ENCODE data around the gene SMYD3. TPM values are rescaled to one million over a fixed set of nuclear protein-coding genes. Genes with fewer than 3 reads are reported as not detected.

The SMYD3 gene
- total and polyA plus RNA-seq, 2 donors (not counting 1 experiment from before 2014, with no cell fraction given): 9.7 to 37.2 TPM

DNA sequence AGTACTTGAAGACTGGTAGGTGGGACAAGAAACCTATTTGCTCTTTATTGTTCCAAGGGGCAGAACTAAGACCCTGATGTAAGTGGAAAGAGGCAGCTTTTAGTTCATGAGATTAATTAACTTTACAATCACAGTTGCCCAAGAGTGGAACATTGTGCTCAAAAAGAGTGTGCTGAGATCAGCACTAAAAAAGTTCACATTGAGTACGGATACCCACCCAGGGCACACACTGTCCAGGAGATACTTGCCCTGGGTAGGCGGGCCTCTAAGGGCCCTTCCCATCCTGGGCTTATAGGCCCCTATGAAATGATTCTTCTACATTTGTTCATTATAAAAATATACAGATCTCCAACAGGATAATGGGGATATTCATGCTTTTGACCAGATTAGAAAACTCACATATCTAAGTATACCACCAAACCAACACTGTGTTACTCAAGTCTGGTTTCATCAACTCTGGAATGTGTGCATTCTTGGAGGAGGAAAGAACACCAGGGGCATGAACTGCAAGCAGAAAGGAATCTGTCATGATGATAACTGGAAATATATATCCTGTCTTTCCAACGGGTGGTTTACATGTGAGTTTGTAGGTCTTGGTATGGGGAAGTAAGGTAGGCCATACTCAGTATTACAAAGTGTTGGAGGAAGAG lies 626.2 kb downstream of the SMYD3 start:
- intact Hi-C loops (cut with micrococcal nuclease): no loop called here

DNA sequence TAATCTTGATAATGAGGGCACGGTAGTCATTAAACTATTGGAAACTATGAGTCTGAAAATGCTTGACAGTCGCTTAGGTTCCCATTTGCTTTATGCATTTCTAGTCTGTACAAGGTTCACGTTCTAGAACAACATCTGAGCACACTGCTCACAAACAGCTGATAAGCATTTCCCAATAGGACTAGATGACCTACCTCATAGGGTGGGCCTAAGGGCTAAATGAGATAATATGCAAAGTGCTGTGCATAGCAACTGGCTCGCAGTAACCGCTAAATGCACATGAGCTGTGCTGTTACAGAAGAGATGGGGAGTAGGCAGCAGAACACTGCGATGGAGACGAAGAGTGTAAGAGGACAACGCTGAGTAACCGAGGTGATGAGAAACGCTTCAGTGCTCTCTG lies 628.0 kb downstream of the SMYD3 start:
- Mint-ChIP-seq H3K9me3 (ENCODE audit: insufficient read depth) (no peaks in the 10 kb centered on the region), H3K27me3 (no peaks in the 10 kb centered on the region), H3K4me1 (no peaks in the 10 kb centered on the region), H3K27ac (no peak overlapping the region), H3K4me3 (no peak overlapping the region)
- no peaks in the 10 kb centered on the region for H4K20me1 ChIP-seq (ENCODE audit: control insufficient read depth, insufficient read depth, low read length, poor library complexity, severe bottlenecking)
- intact Hi-C loops (cut with micrococcal nuclease): no loop called here
- H3K9ac ChIP-seq (ENCODE audit: low read length): no peak overlapping the region
- no peaks in the 10 kb centered on the region for H3K36me3 ChIP-seq (replicated peaks in 1 of 2; ENCODE audit: control extremely low read depth in 1 of 2, control insufficient read depth in 1 of 2, extremely low read depth in 1 of 2, insufficient read depth in 2 of 2, low read length in 1 of 2)
- no peak overlapping the region for H3K4me3 ChIP-seq (ENCODE audit: control extremely low read depth in 1 of 5, extremely low read depth in 1 of 5, insufficient read depth in 1 of 5, low read depth in 2 of 5, low read length in 4 of 5)
- no peaks in the 10 kb centered on the region for H3K79me2 ChIP-seq (ENCODE audit: control insufficient read depth, insufficient read depth, low read length)
- H3K4me2 ChIP-seq (replicated peaks; ENCODE audit: low read depth, low read length, poor library complexity, severe bottlenecking): no peak overlapping the region
- DNase-seq (no peak), ATAC-seq (ENCODE audit: low read depth) (no peak)
- H3K4me1 ChIP-seq (ENCODE audit: control insufficient read depth in 2 of 2, insufficient read depth in 2 of 2, low read length in 2 of 2): no peaks in the 10 kb centered on the region
- ChIA-PET CTCF (no interaction called here), POLR2A (no interaction called here)
- H3K27me3 ChIP-seq (replicated peaks in 1 of 4; ENCODE audit: control extremely low read depth in 1 of 4, control insufficient read depth in 3 of 4, insufficient read depth in 4 of 4, low read length in 3 of 4): no peaks in the 10 kb centered on the region
- H3K9me3 ChIP-seq (ENCODE audit: control extremely low read depth in 1 of 3, control insufficient read depth in 2 of 3, insufficient read depth in 1 of 3, low read length in 2 of 3): no peaks in the 10 kb centered on the region
- no peak overlapping the region for H2AFZ ChIP-seq (ENCODE audit: insufficient read depth, low read depth, low read length, poor library complexity, severe bottlenecking)
- H3K27ac ChIP-seq (ENCODE audit: low read length in 2 of 2): no peak overlapping the region
- 98% methylated on average over 9 of the region's 10 CpGs for WGBS (ENCODE audit: insufficient coverage)
- TF ChIP-seq EZH2 (IDR thresholded peaks at IDR 0.05; ENCODE audit: borderline replicate concordance, insufficient read depth, low read depth, low read length, poor library complexity, severe bottlenecking) (no peak), CTCF (IDR thresholded peaks at IDR 0.05) (no peak)

More for the DNA sequence above, 626.2 kb downstream of the SMYD3 start:
- H2AFZ ChIP-seq (ENCODE audit: insufficient read depth, low read depth, low read length, poor library complexity, severe bottlenecking): no peak overlapping the region
- no peaks in the 10 kb centered on the region for H3K27me3 ChIP-seq (replicated peaks in 1 of 4; ENCODE audit: control extremely low read depth in 1 of 4, control insufficient read depth in 3 of 4, insufficient read depth in 4 of 4, low read length in 3 of 4)
- ATAC-seq (ENCODE audit: low read depth): no peak
- no peak for DNase-seq
- no peak overlapping the region for H3K4me3 ChIP-seq (ENCODE audit: control extremely low read depth in 1 of 5, extremely low read depth in 1 of 5, insufficient read depth in 1 of 5, low read depth in 2 of 5, low read length in 4 of 5)
- Mint-ChIP-seq H3K27ac (no peak overlapping the region), H3K4me1 (no peaks in the 10 kb centered on the region), H3K27me3 (no peaks in the 10 kb centered on the region), H3K9me3 (ENCODE audit: insufficient read depth) (peaks cover 3% of the 10 kb centered on the region), H3K4me3 (no peak overlapping the region)
- H3K4me1 ChIP-seq (ENCODE audit: control insufficient read depth in 2 of 2, insufficient read depth in 2 of 2, low read length in 2 of 2): no peaks in the 10 kb centered on the region
- no peaks in the 10 kb centered on the region for H3K9me3 ChIP-seq (ENCODE audit: control extremely low read depth in 1 of 3, control insufficient read depth in 2 of 3, insufficient read depth in 1 of 3, low read length in 2 of 3)
- no peak overlapping the region for H3K27ac ChIP-seq (ENCODE audit: low read length in 2 of 2)
- no CpG with 5 or more reads among the region's 3 CpGs for WGBS (ENCODE audit: insufficient coverage)
- no peaks in the 10 kb centered on the region for H3K79me2 ChIP-seq (ENCODE audit: control insufficient read depth, insufficient read depth, low read length)
- no peak overlapping the region for H3K9ac ChIP-seq (ENCODE audit: low read length)
- TF ChIP-seq EZH2 (IDR thresholded peaks at IDR 0.05; ENCODE audit: borderline replicate concordance, insufficient read depth, low read depth, low read length, poor library complexity, severe bottlenecking) (no peak), CTCF (IDR thresholded peaks at IDR 0.05) (no peak)
- H3K4me2 ChIP-seq (replicated peaks; ENCODE audit: low read depth, low read length, poor library complexity, severe bottlenecking): no peak overlapping the region
- ChIA-PET CTCF (no interaction called here), POLR2A (no interaction called here)
- H4K20me1 ChIP-seq (ENCODE audit: control insufficient read depth, insufficient read depth, low read length, poor library complexity, severe bottlenecking): no peaks in the 10 kb centered on the region
- no peaks in the 10 kb centered on the region for H3K36me3 ChIP-seq (replicated peaks in 1 of 2; ENCODE audit: control extremely low read depth in 1 of 2, control insufficient read depth in 1 of 2, extremely low read depth in 1 of 2, insufficient read depth in 2 of 2, low read length in 1 of 2)
